Measurements from ENCODE around the gene BOD1L1.

The BOD1L1 gene

GRCh38 chr4:13553081-13553480 is 74.4 kb downstream of the BOD1L1 start:
- no peak for DNase-seq

GRCh38 chr4:13548984-13549546 is 78.5 kb downstream of the BOD1L1 start:
- peak; percentile 86 for DNase-seq

GRCh38 chr4:13548059-13548983 is 79.2 kb downstream of the BOD1L1 start:
- no peak for DNase-seq

DNA sequence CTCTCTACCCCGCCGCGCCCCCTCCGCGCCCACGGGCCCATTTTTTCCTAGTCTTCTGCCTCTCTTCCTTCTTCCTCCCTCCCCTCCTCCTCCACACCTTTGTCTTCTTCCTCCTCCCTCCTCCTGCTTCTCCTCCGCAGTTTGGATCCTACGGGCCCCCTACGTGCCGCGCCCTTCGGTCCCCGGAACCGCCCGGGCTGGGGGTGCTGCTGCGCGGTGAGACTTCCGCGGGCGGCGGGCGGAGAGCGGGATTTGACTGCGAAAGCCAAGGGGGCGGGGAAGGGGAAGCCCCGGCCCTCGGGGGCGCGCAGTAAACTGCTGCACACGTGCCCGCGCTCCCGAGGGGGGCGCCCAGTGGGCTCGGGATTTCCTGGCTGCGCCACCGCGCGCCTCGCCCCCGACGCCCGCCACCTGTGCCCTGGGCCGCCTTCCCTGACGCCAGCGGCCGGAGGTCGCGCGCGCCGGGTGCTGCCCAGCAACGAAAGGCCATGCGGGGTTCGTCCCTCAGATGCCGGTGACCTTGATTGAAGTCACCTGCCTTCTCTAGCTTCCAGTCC is 80.0 kb downstream of the BOD1L1 start:
- no peak for DNase-seq

GRCh38 chr4:13546941-13547484 is 80.5 kb downstream of the BOD1L1 start:
- DNase-seq: no peak

- DNase-seq: no peak
Observed at GRCh38 chr4:13546142-13546940, 81.2 kb downstream of the BOD1L1 start.

DNA sequence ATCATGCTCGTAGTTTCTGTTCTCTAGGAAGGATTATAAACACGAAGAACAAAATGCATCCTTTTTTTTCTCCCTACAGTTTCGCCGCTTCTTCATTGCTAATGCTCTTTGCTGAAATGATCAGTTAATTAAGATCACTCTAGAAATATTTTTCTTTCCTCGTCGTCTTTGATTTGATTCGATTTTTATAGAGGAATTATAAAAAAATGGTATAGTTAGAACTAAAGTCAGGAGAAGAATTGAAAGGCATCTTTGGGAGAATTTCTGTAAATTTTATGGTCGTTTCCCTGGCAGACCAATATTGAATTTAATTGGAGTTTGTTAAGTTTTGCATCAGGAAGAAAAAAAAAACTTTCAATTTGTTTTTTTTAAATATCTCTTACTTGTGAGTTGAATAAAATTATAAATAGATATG is 82.1 kb downstream of the BOD1L1 start:
- DNase-seq: no peak

- DNase-seq: peak; percentile 92
Observed at GRCh38 chr4:13544606-13545393, 82.7 kb downstream of the BOD1L1 start.

GRCh38 chr4:13543839-13544605 is 83.5 kb downstream of the BOD1L1 start, which contains the start of gene NKX3-2:
Gene NKX3-2, minus strand, starts transcription at chr4:13544508. Its CDS starts 94 bp downstream, at chr4:13544414.
- no peak for DNase-seq

- DNase-seq: no peak
Observed at GRCh38 chr4:13543032-13543838, 84.3 kb downstream of the BOD1L1 start.

DNA sequence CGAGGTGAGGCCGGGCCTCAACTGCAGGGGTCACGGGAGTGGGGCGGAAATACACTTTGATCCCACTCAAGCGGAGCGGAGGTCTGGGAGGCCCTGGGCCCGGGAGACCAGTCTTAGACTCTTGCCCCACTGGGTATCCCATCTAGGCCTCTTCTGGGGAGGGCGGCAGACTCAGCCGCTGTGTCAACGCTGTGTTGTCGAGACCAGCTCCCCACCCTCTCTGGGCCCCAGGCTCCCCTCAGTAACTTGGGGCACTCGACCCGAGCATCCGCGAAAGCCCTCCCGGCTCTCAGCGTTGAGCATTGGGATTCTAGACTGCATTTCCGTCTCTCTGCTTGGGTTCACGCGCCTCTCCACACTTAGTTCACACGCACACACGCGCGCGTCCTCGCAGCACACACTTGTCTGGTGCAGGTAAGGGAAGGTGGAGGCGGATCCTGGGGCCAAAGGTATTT is 84.9 kb downstream of the BOD1L1 start:
- DNase-seq: no peak

GRCh38 chr4:13541720-13542576 is 85.6 kb downstream of the BOD1L1 start:
- no peak for DNase-seq

DNA sequence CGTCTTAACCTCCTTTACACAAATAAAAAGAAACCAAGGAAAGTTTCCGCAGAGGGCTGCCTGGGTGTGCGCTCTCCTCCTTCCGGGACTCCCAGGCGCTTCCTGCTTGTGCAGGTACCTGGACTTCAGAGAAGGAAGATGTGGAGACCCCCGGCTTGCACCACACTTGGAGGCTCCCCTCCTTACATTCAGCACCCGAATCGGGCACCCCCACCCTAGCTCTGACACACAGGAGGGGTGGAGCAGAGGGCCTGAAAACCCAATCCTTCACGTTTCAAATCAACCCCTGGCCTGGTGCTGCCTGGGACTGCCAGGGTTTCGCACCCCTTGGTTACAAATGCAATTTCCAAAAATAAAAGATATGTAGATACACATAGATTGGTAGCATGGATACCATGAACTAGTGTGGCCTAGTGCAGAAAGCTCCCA is 86.3 kb downstream of the BOD1L1 start:
- no peak for DNase-seq

- no peak for DNase-seq
Observed at GRCh38 chr4:13540446-13541175, 86.9 kb downstream of the BOD1L1 start.

- no peak for DNase-seq
Observed at GRCh38 chr4:13539619-13540445, 87.7 kb downstream of the BOD1L1 start.

DNA sequence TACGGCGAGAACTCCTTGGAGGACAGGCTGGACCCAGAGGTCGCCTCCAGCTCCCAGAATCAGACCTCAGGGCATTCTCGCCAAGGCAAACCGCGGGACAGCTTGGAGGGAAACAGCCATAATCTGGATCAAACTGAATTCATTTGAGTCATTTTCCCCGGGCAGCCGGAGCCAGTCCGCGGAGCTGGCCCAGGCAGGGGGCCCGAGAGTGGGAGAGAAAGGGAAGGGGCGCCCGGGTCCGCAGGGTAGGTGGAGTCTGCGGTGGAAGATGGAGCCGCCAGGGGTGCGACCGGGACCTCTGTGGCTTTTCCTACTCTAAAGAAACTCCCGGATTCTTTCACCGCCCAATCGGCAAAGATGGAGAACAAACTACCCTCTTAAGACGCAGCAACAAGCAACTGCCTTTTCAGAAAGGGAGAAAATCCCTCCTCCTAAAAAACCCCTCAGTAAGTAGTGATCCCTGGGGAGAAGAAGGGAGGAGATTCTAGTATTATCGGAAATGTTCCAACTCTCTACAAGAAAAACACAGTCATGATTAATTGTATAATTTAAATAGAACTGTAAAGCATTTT is 88.4 kb downstream of the BOD1L1 start:
- DNase-seq: no peak

- DNase-seq: no peak
Observed at GRCh38 chr4:13538427-13538973, 89.0 kb downstream of the BOD1L1 start.

All from right hindlimb (tissue), 1 donor.